H9 (cell line): ENCODE data around the gene TTC29. TPM values are rescaled to one million over a fixed set of nuclear protein-coding genes. Genes with fewer than 3 reads are reported as not detected.

Source experiments
- DNase-seq: peaks from one replicate; pipeline ENCODE4 v3.0.0-alpha.2; 2017
- H2AFZ ChIP-seq: one replicate; pipeline ENCODE4 v1.6.1; 2013; ENCODE audit warnings: mild to moderate bottlenecking, low read length, control low read depth, moderate library complexity
- H2AK5ac ChIP-seq: 2 replicates; pipeline ENCODE4 v1.6.1; 2013; ENCODE audit warnings: low read length, control low read depth, mixed read lengths; ENCODE audit not compliant: insufficient read length
- H2BK120ac ChIP-seq: one replicate; pipeline ENCODE4 v1.6.1; 2013; ENCODE audit warnings: low read depth, mild to moderate bottlenecking, low read length, control low read depth, inconsistent platforms; ENCODE audit not compliant: poor library complexity, severe bottlenecking
- H2BK12ac ChIP-seq: 2 replicates; pipeline ENCODE4 v1.6.1; 2013; ENCODE audit warnings: low read length, control low read depth, mixed read lengths, low read depth; ENCODE audit not compliant: insufficient read length
- H2BK15ac ChIP-seq: 2 replicates; pipeline ENCODE4 v1.6.1; 2013; ENCODE audit warnings: low read depth, low read length, control low read depth
- H2BK20ac ChIP-seq: one replicate; pipeline ENCODE4 v1.6.1; 2013; ENCODE audit warnings: low read depth, mild to moderate bottlenecking, low read length, control low read depth, inconsistent platforms; ENCODE audit not compliant: poor library complexity, severe bottlenecking
- H2BK5ac ChIP-seq: 2 replicates; pipeline ENCODE4 v1.6.1; 2013; ENCODE audit warnings: low read length, control low read depth, mixed read lengths; ENCODE audit not compliant: insufficient read length
- H3K14ac ChIP-seq: 2 replicates; pipeline ENCODE4 v1.6.1; 2013; ENCODE audit warnings: low read length, control low read depth; ENCODE audit not compliant: insufficient read depth
- H3K18ac ChIP-seq: 2 replicates; pipeline ENCODE4 v1.6.1; 2013; ENCODE audit warnings: low read depth, mild to moderate bottlenecking, mixed read lengths, low read length, control low read depth; ENCODE audit not compliant: insufficient read length
- H3K23ac ChIP-seq: 2 replicates; pipeline ENCODE4 v1.6.1; 2013; ENCODE audit warnings: low read length, control low read depth, mixed read lengths, low read depth; ENCODE audit not compliant: insufficient read length
- H3K23me2 ChIP-seq: 2 replicates; pipeline ENCODE4 v1.6.1; 2013; ENCODE audit warnings: low read depth, mild to moderate bottlenecking, mixed read lengths, low read length, control low read depth; ENCODE audit not compliant: insufficient read length, poor library complexity, severe bottlenecking
- H3K27ac ChIP-seq: 2 replicates; pipeline ENCODE4 v1.5.1; 2013; ENCODE audit warnings: low read length, control low read depth, mixed read lengths, low read depth; ENCODE audit not compliant: insufficient read length
- H3K27me3 ChIP-seq: 2 replicates; pipeline ENCODE4 v1.6.1; 2013; ENCODE audit warnings: low read length, control low read depth, inconsistent platforms; ENCODE audit not compliant: insufficient read depth
- H3K4ac ChIP-seq: 2 replicates; pipeline ENCODE4 v1.6.1; 2013; ENCODE audit warnings: low read depth, mild to moderate bottlenecking, control low read depth, inconsistent platforms, low read length, moderate library complexity
- H3K4me1 ChIP-seq: 2 replicates; pipeline ENCODE4 v1.6.1; 2013; ENCODE audit warnings: low read length, control low read depth, inconsistent platforms; ENCODE audit not compliant: insufficient read depth
- H3K4me2 ChIP-seq: 2 replicates; pipeline ENCODE4 v1.6.1; 2013; ENCODE audit warnings: low read length, control low read depth, mixed read lengths; ENCODE audit not compliant: insufficient read length, insufficient read depth
- H3K56ac ChIP-seq: 2 replicates; pipeline ENCODE4 v1.6.1; 2013; ENCODE audit warnings: low read depth, mild to moderate bottlenecking, mixed read lengths, low read length, control low read depth; ENCODE audit not compliant: insufficient read length
- H3K79me1 ChIP-seq: 2 replicates; pipeline ENCODE4 v1.6.1; 2013; ENCODE audit warnings: low read depth, mild to moderate bottlenecking, moderate library complexity, low read length, control low read depth, inconsistent platforms; ENCODE audit not compliant: insufficient read depth, poor library complexity, severe bottlenecking
- H3K79me2 ChIP-seq: 2 replicates; pipeline ENCODE4 v1.6.1; 2013; ENCODE audit warnings: low read length, control low read depth, inconsistent platforms; ENCODE audit not compliant: insufficient read depth
- H3K9ac ChIP-seq: 2 replicates; pipeline ENCODE4 v1.6.1; 2013; ENCODE audit warnings: low read length, control low read depth, mixed read lengths; ENCODE audit not compliant: insufficient read length; ENCODE audit errors: extremely low read depth
- H3K9me3 ChIP-seq: one replicate; pipeline ENCODE4 v1.6.1; 2013; ENCODE audit warnings: low read depth, low read length, inconsistent platforms; ENCODE audit not compliant: control insufficient read depth
- H3T11ph ChIP-seq: one replicate; pipeline ENCODE4 v1.6.1; 2013; ENCODE audit warnings: mild to moderate bottlenecking, low read length, control low read depth, inconsistent platforms
- H4K20me1 ChIP-seq: one replicate; pipeline ENCODE4 v1.6.1; 2013; ENCODE audit not compliant: control insufficient read depth, insufficient read length, insufficient read depth
- H4K5ac ChIP-seq: 2 replicates; pipeline ENCODE4 v1.6.1; 2013; ENCODE audit warnings: low read depth, mild to moderate bottlenecking, mixed read lengths, low read length, control low read depth; ENCODE audit not compliant: insufficient read length
- H4K8ac ChIP-seq: replicated peaks from 2 replicates; pipeline ENCODE4 v1.6.1; 2013; ENCODE audit warnings: low read length, control low read depth, mixed read lengths, low read depth; ENCODE audit not compliant: insufficient read length
- H4K91ac ChIP-seq: 2 replicates; pipeline ENCODE4 v1.6.1; 2013; ENCODE audit warnings: low read depth, mild to moderate bottlenecking, moderate library complexity, mixed read lengths, low read length, control low read depth; ENCODE audit not compliant: insufficient read length
- H3K27ac Mint-ChIP-seq, 3 experiments: 2 replicates in 2 of 3; 3 replicates in 1 of 3; pipeline ENCODE4 v1.8.0; 2020 to 2021; ENCODE audit warnings: mixed read lengths in 3 of 3, mild to moderate bottlenecking in 1 of 3, moderate library complexity in 1 of 3
- H3K27me3 Mint-ChIP-seq: 2 replicates; pipeline ENCODE4 v1.8.0; 2021; ENCODE audit warnings: low read depth, mild to moderate bottlenecking, moderate library complexity, mixed read lengths
- H3K36me3 Mint-ChIP-seq, 3 experiments: 2 replicates in 2 of 3; 3 replicates in 1 of 3; pipeline ENCODE4 v1.8.0; 2020 to 2021; ENCODE audit warnings: low read depth in 3 of 3, mixed read lengths in 3 of 3; ENCODE audit not compliant: insufficient read depth in 1 of 3
- H3K4me1 Mint-ChIP-seq, 2 experiments: 2 replicates each; pipeline ENCODE4 v1.8.0; 2020; ENCODE audit warnings: mixed read lengths in 2 of 2
- H3K4me3 Mint-ChIP-seq, 2 experiments: 2 replicates in 1 of 2; 3 replicates in 1 of 2; pipeline ENCODE4 v1.8.0; 2020 to 2021; ENCODE audit warnings: mild to moderate bottlenecking in 2 of 2, mixed read lengths in 2 of 2, moderate library complexity in 1 of 2
- H3K9me3 Mint-ChIP-seq, 2 experiments: 2 replicates in 1 of 2; 3 replicates in 1 of 2; pipeline ENCODE4 v1.8.0; 2020; ENCODE audit warnings: mild to moderate bottlenecking in 2 of 2, mixed read lengths in 2 of 2, moderate library complexity in 1 of 2
- total RNA-seq: library from RNA; stranded (reverse); gene quantifications from 2 replicates; pipeline ENCODE4 v1.2.1, GENCODE V29; 2021
- TF ChIP-seq, protein P1 (sequence below): fragments of 200-600 bp; sonication (generic); conservative IDR thresholded peaks from 3 replicates; pipeline ENCODE4 v1.8.0; 2021; ENCODE audit warnings: antibody characterized with exemption, mild to moderate bottlenecking

TTC29 gene
- total RNA-seq, 1 experiment from 2014 or later: not detected

DNA sequence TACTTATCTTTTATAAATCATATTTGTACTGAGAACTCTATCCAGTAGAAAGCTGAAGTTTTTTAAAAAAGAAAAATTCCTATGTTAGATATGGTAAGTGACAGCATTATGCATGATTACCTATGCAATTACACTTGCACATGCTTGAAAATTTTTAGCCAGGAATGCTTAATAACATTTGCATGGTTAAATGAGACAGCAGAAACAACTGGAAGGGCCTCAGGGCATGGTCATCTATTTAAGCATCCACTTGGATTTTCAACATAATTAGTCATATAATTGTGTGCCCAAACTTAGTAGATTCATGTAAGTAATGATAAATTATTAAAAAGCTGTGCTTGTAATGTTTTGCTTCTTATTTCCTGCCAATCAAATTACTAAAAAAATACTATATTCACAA is 151.9 kb downstream of the TTC29 start:
- Histone ChIP-seq H3K79me1 (no peaks in the 10 kb centered on the region), H2BK12ac (no peak overlapping the region), H2BK20ac (no peak overlapping the region), H3K14ac (no peak overlapping the region), H3K4ac (no peak overlapping the region), H3K23me2 (no peaks in the 10 kb centered on the region), H3T11ph (no peak overlapping the region), H4K8ac (no peak overlapping the region), H3K9me3 (no peaks in the 10 kb centered on the region), H3K18ac (no peak overlapping the region), H3K23ac (no peak overlapping the region), H2BK15ac (no peak overlapping the region), H4K5ac (no peak overlapping the region), H3K27ac (no peak overlapping the region), H3K79me2 (no peaks in the 10 kb centered on the region), H4K91ac (no peak overlapping the region), H3K4me2 (no peak overlapping the region), H3K9ac (no peak overlapping the region), H2BK120ac (no peak overlapping the region), H4K20me1 (no peaks in the 10 kb centered on the region), H3K56ac (no peak overlapping the region), H2BK5ac (no peak overlapping the region), H2AK5ac (no peak overlapping the region), H3K4me1 (no peaks in the 10 kb centered on the region), H2AFZ (no peak overlapping the region), H3K27me3 (no peaks in the 10 kb centered on the region)
- Mint-ChIP-seq H3K27ac (no peak overlapping the region), H3K4me1 (no peaks in the 10 kb centered on the region), H3K9me3 (no peaks in the 10 kb centered on the region), H3K4me3 (no peak overlapping the region), H3K27me3 (peaks cover 3% of the 10 kb centered on the region; the same call in 1 of the 2 replicates), H3K36me3 (no peaks in the 10 kb centered on the region)
- TF ChIP-seq, protein P1, sequence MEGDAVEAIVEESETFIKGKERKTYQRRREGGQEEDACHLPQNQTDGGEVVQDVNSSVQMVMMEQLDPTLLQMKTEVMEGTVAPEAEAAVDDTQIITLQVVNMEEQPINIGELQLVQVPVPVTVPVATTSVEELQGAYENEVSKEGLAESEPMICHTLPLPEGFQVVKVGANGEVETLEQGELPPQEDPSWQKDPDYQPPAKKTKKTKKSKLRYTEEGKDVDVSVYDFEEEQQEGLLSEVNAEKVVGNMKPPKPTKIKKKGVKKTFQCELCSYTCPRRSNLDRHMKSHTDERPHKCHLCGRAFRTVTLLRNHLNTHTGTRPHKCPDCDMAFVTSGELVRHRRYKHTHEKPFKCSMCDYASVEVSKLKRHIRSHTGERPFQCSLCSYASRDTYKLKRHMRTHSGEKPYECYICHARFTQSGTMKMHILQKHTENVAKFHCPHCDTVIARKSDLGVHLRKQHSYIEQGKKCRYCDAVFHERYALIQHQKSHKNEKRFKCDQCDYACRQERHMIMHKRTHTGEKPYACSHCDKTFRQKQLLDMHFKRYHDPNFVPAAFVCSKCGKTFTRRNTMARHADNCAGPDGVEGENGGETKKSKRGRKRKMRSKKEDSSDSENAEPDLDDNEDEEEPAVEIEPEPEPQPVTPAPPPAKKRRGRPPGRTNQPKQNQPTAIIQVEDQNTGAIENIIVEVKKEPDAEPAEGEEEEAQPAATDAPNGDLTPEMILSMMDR: no peak
- DNase-seq: no peak
